Measurements from ENCODE around the gene XG.
"Not testable (repeated sequence)": the region's sequence is repeated elsewhere in the genome, so short reads cannot be mapped to it uniquely, and the experiment has no call there.

The XG gene

GRCh38 chrX:2733286-2733685 lies 18.6 kb upstream of the XG start:
- in situ Hi-C loops (cut with MboI; ENCODE audit: low pct_unique_long_range_greater_than_20kb, low sequenced_read_pairs, unreplicated experiment), result no loop called here
- no peak for TF ChIP-seq CTCF (IDR thresholded peaks at IDR 0.05; ENCODE audit: extremely low read depth, insufficient read depth, missing control alignments)
- no peak for DNase-seq (ENCODE audit: low spot score)

- no peak for TF ChIP-seq CTCF (IDR thresholded peaks at IDR 0.05; ENCODE audit: extremely low read depth, insufficient read depth, missing control alignments)
- in situ Hi-C loops (cut with MboI; ENCODE audit: low pct_unique_long_range_greater_than_20kb, low sequenced_read_pairs, unreplicated experiment), result no loop called here
- DNase-seq (ENCODE audit: low spot score), result no peak
Measured at GRCh38 chrX:2735270-2735669, 16.6 kb upstream of the XG start.

DNA sequence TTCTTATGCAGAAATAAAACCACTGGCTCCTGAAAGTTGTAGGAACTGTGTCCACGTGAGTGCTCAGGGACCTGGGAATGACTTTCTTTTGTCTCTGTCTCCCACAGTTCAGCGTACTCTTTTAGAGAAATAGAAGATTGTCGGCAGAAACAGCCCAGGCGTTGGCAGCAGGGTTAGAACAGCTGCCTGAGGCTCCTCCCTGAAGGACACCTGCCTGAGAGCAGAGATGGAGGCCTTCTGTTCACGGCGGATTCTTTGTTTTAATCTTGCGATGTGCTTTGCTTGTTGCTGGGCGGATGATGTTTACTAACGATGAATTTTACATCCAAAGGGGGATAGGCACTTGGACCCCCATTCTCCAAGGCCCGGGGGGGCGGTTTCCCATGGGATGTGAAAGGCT lies 11.2 kb upstream of the XG start:
- in situ Hi-C loops (cut with MboI; ENCODE audit: low pct_unique_long_range_greater_than_20kb, low sequenced_read_pairs, unreplicated experiment), result no loop called here
- no peak for TF ChIP-seq CTCF (IDR thresholded peaks at IDR 0.05; ENCODE audit: extremely low read depth, insufficient read depth, missing control alignments)
- DNase-seq (ENCODE audit: low spot score), result no peak

DNA sequence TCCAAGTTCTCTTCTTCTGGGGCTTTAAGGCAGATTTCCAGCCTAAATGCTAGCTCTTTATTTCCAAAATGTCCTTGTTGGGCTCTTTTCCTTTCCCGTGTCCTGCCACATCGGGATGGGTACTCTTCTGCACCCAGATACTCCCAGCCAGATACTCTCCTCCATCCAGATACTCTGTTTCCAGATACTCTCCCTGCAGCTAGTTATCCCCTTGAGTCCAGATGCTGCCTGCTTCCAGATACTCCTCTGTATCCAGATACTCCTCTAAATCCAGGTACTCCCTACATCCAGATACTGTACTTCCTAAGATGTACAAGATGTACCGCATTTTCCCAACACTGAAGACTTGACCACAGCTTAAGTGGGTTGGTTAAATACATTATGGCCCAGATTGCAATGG lies 10.5 kb upstream of the XG start:
- in situ Hi-C loops (cut with MboI; ENCODE audit: low pct_unique_long_range_greater_than_20kb, low sequenced_read_pairs, unreplicated experiment), result no loop called here
- no peak for DNase-seq (ENCODE audit: low spot score)
- no peak for TF ChIP-seq CTCF (IDR thresholded peaks at IDR 0.05; ENCODE audit: extremely low read depth, insufficient read depth, missing control alignments)

- DNase-seq (ENCODE audit: low spot score); in situ Hi-C loops (cut with MboI; ENCODE audit: low pct_unique_long_range_greater_than_20kb, low sequenced_read_pairs, unreplicated experiment): not testable (repeated sequence)
Measured at GRCh38 chrX:2746250-2746649, 5.6 kb upstream of the XG start.

GRCh38 chrX:2748171-2748814 lies 3.5 kb upstream of the XG start:
- no peak for TF ChIP-seq CTCF (IDR thresholded peaks at IDR 0.05; ENCODE audit: extremely low read depth, insufficient read depth, missing control alignments)
- no peak for DNase-seq (ENCODE audit: low spot score)
- in situ Hi-C loops (cut with MboI; ENCODE audit: low pct_unique_long_range_greater_than_20kb, low sequenced_read_pairs, unreplicated experiment), result no loop called here

DNA sequence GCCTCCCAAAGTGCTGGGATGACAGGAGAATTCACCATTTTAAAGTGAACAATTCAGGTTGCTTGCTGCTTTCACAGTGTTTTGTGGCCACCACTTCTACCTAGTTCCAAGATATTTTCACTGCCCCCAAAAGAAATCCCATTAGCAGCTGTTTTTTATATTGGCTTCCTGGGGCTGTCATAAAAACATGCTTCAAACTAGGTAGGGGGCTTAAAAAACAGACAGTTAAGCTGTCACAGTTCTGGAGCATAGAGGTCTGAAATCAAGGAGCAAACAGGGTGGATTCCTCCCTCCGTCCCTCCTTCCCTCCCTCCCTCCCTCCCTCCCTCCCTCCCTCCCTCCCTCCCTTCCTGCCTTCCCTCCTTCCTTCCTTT lies 3.0 kb upstream of the XG start:
- in situ Hi-C loops (cut with MboI; ENCODE audit: low pct_unique_long_range_greater_than_20kb, low sequenced_read_pairs, unreplicated experiment), result no loop called here
- no peak for TF ChIP-seq CTCF (IDR thresholded peaks at IDR 0.05; ENCODE audit: extremely low read depth, insufficient read depth, missing control alignments)
- DNase-seq (ENCODE audit: low spot score), result no peak

Measured in GM13977 (cell line).